ENCODE measurements around the gene LPCAT3.

The LPCAT3 gene

GRCh38 chr12:6946033-6946919 is 72.0 kb downstream of the LPCAT3 start (continued):
- TF ChIP-seq KLF17 (tag by site-specific recombination; IDR thresholded peaks at IDR 0.05) (no peak), ZIC2 (tag by site-specific recombination; IDR thresholded peaks at IDR 0.05) (peak; percentile 99), BCL11A (tag by site-specific recombination; IDR thresholded peaks at IDR 0.05; ENCODE audit: low read depth) (no peak), ZNF510 (tag by site-specific recombination; IDR thresholded peaks at IDR 0.05; ENCODE audit: insufficient replicate concordance) (no peak), ZNF645 (tag by site-specific recombination; IDR thresholded peaks at IDR 0.05) (no peak), OVOL3 (tag by site-specific recombination; IDR thresholded peaks at IDR 0.05) (no peak), ZBTB8A (tag by site-specific recombination; IDR thresholded peaks at IDR 0.05) (peak; percentile 72), ZNF18 (tag by site-specific recombination; IDR thresholded peaks at IDR 0.05) (peak; percentile 74; the same call in 1 of the 2 replicates), ZNF223 (tag by site-specific recombination; IDR thresholded peaks at IDR 0.05) (no peak), ZNF580 (tag by site-specific recombination; IDR thresholded peaks at IDR 0.05) (no peak), ZNF624 (tag by site-specific recombination; IDR thresholded peaks at IDR 0.05) (no peak), ZNF707 (tag by site-specific recombination; IDR thresholded peaks at IDR 0.05) (no peak), ZNF777 (tag by site-specific recombination; IDR thresholded peaks at IDR 0.05; ENCODE audit: borderline replicate concordance) (no peak), ZNF664 (tag by site-specific recombination; IDR thresholded peaks at IDR 0.05) (no peak), ZNF585B (tag by site-specific recombination; IDR thresholded peaks at IDR 0.05) (no peak), ZFP41 (tag by site-specific recombination; IDR thresholded peaks at IDR 0.05; ENCODE audit: borderline replicate concordance) (no peak), ZNF10 (tag by site-specific recombination; IDR thresholded peaks at IDR 0.05) (no peak), KLF8 (tag by site-specific recombination; IDR thresholded peaks at IDR 0.05) (no peak; the same call in 1 of the 2 replicates), ZFHX2 (tag by site-specific recombination; conservative IDR thresholded peaks at IDR 0.05) (peak; percentile 49), ZNF76 (tag by site-specific recombination; IDR thresholded peaks at IDR 0.05; ENCODE audit: borderline replicate concordance, low read depth) (peak; percentile 40; the same call in 1 of the 2 replicates), ZSCAN23 (tag by site-specific recombination; IDR thresholded peaks at IDR 0.05) (no peak), ZNF433 (tag by site-specific recombination; IDR thresholded peaks at IDR 0.05; ENCODE audit: low read depth) (no peak), ZNF214 (tag by site-specific recombination; IDR thresholded peaks at IDR 0.05; ENCODE audit: borderline replicate concordance) (no peak), ZNF175 (tag by site-specific recombination; IDR thresholded peaks at IDR 0.05) (no peak), ZXDB (tag by site-specific recombination; IDR thresholded peaks at IDR 0.05) (peak; percentile 42; the same call in 1 of the 2 replicates), ZNF692 (tag by site-specific recombination; IDR thresholded peaks at IDR 0.05) (no peak), HOXC10 (CRISPR knock-in tag; IDR thresholded peaks at IDR 0.05) (no peak), ZNF529 (tag by site-specific recombination; IDR thresholded peaks at IDR 0.05; ENCODE audit: insufficient replicate concordance) (no peak), KLF16 (tag by site-specific recombination; IDR thresholded peaks at IDR 0.05) (no peak), ZNF776 (tag by site-specific recombination; IDR thresholded peaks at IDR 0.05; ENCODE audit: borderline replicate concordance) (no peak), ZNF221 (tag by site-specific recombination; IDR thresholded peaks at IDR 0.05; ENCODE audit: borderline replicate concordance) (no peak), ZNF366 (tag by site-specific recombination; conservative IDR thresholded peaks at IDR 0.05) (no peak), ZNF24 (tag by site-specific recombination; IDR thresholded peaks at IDR 0.05) (no peak), ZNF394 (tag by site-specific recombination; IDR thresholded peaks at IDR 0.05; ENCODE audit: borderline replicate concordance) (peak; percentile 9; the same call in 1 of the 2 replicates), ZNF16 (tag by site-specific recombination; IDR thresholded peaks at IDR 0.05; ENCODE audit: low read depth) (no peak), ZNF544 (tag by site-specific recombination; IDR thresholded peaks at IDR 0.05) (no peak)

All from HEK293 (cell line).